GM19035 (cell line): Measurements from ENCODE around the gene FOXR1.

Experiments
- ATAC-seq: cut with Tn5 transposase; IDR thresholded peaks from one replicate; pipeline ENCODE4 v1.9.1; 2021; ENCODE audit not compliant: unreplicated experiment

FOXR1 gene, protein sequence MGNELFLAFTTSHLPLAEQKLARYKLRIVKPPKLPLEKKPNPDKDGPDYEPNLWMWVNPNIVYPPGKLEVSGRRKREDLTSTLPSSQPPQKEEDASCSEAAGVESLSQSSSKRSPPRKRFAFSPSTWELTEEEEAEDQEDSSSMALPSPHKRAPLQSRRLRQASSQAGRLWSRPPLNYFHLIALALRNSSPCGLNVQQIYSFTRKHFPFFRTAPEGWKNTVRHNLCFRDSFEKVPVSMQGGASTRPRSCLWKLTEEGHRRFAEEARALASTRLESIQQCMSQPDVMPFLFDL

DNA sequence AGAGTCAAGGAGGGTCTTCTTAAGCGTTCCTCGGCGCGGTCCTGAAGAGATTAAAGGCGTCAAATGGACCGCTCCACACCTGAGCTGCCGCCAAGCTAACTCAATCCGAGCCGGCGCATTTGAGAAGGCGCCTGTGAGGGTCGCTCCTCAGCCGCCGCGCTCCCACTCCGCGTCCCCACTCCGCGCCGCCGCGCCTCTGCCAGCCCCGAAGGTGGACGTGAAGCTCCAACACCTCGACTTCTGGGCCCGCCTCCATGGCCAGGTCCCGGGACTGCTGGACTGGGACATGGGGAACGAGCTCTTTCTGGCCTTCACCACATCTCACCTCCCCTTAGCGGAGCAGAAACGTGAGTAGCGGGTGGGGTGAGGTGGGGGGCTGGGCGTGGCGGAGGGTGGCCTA, at the start of gene FOXR1:
Gene FOXR1, plus strand, starts transcription at position 116 of the 400 bp plus-strand sequence. Its CDS starts 171 bp downstream, at position 287.
- ATAC-seq: no peak

GRCh38 chr11:118921929-118922744, 49.4 kb upstream of the FOXR1 start:
- no peak for ATAC-seq

DNA sequence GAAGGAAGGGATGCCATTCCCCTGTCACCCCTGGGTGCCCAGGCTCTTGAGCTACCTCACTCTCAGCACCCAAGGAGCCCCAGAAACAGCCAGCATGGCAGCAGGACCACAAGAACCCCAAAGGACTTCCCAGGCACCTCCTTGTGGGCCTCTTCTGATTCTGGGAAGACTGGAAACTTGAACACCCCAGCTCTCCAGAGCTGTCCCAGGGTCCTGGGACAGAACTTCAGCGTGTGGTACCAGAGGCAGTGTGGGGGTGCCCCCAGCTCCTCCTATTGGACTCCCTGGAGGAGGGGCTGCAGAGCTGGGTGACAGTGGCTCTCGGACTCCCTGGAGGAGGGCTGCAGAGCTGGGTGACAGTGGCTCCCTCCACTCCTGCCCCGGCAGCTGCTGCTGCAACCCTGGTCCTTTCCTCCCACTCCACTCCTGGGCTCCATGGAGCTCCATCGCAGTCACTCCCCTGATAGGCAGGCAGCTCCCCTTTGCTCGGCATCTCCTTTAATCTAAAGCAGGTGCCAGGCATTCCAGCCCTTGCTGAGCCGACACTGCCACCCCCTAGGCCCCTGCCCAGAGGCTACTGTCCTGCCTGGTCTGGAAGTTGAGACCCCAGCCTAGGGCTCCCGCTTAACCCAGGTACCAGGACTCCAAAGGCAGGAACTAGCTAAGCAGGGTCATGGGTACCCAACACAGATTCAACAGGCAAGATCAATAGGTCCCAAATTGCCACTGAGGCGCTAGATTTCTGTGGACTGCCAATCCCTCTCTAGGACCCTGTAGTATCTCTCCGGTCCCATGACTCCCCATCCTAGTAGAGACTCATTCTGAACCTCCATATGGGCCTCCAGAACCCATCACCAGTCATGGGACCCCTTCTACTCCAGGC, 48.6 kb upstream of the FOXR1 start:
- ATAC-seq: no peak

- ATAC-seq: no peak
These were observed 47.6 kb upstream of the FOXR1 start for GRCh38 chr11:118923721-118924587.

GRCh38 chr11:118924591-118925585, 46.7 kb upstream of the FOXR1 start:
- no peak for ATAC-seq

DNA sequence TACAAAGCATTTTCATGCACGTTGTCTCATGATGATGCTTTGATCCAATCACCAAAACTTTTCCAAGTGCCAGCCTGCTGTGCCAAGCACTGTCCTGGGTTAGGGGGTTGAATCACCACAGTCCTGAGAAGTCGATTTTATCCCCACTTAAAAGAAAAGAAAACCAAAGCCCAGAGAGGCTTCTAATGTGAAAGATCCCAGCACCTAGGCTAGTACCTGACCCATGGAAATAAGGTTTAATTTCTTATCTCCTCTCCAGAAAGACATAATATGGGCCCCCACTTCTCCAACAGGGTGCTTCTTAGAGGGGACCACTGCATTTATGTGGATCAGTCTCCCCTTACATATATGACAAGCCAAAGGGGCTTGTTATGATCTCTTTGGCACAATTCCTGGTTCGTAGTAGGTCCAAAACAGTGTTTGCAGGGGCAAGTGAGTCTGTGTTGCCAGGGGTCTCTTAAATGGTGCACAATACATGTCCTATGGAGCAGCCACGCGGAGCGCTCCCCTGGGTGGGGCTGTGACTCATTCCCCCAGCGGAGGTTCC, 43.9 kb upstream of the FOXR1 start:
- no peak for ATAC-seq

- ATAC-seq: peak; percentile 44
These were observed 43.3 kb upstream of the FOXR1 start for GRCh38 chr11:118928101-118928869.

DNA sequence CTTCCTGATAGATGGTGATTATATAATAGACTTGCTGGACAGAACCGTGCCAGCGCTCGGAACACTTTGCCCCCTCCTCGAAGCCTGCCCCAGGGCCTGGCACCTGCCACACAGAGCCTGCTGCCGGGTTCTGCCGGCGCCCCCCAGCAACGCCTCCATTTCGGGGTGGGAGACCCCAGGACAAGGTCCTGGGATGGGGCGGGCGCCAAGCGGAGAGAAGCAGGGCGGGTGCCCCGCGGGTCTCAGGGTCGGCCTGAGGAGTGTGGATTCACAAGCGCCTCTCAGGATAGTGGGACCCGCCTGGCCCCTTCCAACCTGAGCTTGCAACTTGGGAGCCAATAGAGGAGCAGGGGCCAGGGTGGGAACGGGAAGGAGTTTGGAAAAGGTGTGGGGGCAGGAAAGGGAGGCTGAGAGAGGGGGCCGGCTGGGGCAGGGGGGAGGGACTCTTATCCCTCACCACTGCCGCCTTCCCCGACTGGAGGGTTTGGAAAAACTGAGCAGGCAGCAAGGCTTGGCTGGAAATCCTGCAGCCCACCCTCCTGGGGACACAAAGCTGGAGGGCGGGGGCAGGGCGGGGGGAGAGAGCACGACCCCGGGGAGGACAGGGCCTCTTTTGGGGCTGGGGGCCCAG, 42.6 kb upstream of the FOXR1 start:
- ATAC-seq: peak; percentile 1

GRCh38 chr11:118929501-118930093, 42.0 kb upstream of the FOXR1 start:
- ATAC-seq: no peak

- ATAC-seq: no peak
These were observed 41.4 kb upstream of the FOXR1 start for GRCh38 chr11:118930094-118930712.

GRCh38 chr11:118931571-118931970, 40.0 kb upstream of the FOXR1 start:
- no peak for ATAC-seq

- ATAC-seq: no peak
These were observed 38.1 kb upstream of the FOXR1 start for GRCh38 chr11:118933486-118933885.

GRCh38 chr11:118935376-118935775, 36.2 kb upstream of the FOXR1 start:
- no peak for ATAC-seq

DNA sequence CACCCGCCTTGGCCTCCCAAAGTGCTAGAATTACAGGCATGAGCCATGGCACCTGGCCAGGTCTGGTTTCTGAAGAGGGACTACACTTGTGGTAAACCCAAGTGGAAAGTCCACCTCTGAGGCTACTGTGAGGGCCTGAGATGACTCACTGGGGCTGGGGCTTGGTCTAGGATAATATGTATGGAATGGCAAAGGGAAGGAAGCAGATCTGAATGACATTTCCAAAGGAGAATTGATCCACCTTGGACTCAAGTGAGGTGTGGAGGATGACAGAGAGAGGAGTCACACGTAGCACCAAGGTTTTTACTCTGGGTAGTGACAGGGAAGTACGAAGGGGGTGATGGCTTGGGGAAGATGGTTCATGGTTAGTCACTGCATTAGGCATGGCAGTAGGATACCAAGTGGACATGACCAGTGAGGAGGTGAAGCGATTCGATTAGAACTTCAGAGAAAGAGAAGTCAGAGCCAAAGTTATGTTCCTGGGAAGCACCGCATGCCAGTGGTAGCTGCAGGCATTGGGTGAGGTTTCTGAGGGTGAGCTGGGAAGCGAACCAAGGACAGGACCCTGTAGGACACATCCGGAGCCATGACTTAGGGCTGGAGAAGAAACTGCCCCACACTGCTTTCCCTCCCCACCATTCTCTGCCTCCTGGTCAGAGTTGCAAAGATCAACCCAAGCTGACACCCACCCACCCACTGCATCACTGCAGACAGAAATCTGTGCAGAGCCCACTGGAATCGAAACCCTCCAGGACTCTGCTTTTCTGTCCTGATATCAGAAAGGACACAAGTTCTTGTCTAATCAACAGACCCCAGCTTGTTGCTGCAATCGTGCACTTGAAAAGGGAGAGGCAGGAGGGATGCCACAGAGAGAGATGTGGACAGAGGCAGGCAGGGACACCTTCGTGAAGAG, 32.8 kb upstream of the FOXR1 start:
- no peak for ATAC-seq

DNA sequence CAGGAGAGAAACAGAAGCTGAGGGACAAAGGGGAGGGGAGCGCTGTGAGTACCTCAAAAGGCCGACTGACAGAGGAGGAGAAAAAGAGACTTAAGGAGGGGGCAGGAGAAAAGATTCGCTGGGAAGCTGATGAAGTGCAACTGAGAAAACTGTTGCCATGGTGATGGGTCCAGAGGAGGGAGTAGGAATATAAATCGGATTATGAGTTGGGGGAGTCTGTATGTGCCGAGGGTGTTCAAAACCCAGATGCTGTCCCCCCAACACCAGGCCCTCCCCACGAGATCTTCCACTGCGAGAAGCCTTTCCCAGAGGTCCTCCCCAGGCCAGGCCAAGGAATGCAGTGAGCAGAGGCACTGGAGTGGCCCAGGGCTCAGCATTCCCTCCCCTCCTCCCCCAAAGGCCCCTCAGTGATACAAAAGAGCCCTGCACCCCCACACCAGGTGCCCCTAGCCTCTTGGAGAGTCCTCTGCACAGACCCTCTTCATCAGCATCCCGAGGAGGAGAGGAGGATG, 32.1 kb upstream of the FOXR1 start:
- no peak for ATAC-seq
